ENCODE data around the gene SUMF1.
"Not testable (repeated sequence)": the region's sequence is repeated elsewhere in the genome, so short reads cannot be mapped to it uniquely, and the experiment has no call there.

The SUMF1 gene

DNA sequence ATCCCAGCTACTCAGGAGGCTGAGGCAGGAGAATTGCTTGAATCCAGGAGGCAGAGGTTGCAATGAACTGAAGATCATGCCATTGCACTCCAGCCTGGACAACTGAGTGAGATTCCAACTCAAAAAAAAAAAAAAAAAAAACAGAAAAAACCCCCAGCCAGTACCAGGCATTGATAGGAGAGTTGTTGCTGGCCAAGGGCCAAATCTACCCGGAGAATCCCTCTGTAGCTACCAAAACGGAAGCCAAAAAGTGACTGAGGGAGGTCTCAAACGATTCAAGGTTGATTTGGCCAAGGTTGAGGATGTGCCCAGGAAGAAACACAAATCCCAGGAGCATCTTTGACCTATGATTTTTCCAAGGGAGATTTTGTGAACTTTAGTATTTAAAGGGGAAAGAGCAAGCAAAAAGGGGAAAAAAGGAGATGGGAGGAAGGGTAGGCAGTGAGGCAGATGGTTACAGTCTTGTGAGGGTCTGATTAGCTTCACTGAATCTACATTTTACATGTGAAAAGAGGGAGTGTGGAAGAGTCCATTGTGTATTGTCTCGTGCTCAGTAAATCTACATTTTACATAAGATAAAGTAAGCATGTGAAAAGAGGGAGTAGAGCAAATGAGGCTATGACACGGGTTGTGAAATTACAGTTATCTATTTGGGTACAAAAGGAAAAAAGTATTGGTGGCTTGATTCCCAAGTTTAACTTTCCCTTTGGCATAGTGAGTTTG, 131.1 kb downstream of the SUMF1 start:
- DNase-seq (ENCODE audit: low spot score), result no peak

DNA sequence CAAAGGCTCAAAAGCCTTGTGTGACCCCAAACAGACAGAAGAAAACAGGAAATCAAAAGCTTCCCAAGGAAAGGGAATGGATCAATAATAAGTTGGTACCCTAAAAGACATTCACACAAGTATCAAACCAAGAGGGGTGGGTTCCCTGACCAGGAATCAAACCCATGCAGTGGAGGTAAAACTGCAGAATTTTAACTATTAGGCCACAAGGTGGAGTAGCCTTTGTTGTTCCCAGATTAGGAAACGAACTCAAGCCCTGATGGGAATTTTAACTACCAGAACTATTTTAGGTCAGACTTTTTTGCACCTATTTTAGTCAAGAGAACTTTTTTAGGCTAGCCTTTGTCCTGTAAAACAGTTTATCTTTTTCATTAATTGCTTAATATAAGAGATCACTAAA, 132.5 kb downstream of the SUMF1 start:
- no peak for DNase-seq (ENCODE audit: low spot score)

DNA sequence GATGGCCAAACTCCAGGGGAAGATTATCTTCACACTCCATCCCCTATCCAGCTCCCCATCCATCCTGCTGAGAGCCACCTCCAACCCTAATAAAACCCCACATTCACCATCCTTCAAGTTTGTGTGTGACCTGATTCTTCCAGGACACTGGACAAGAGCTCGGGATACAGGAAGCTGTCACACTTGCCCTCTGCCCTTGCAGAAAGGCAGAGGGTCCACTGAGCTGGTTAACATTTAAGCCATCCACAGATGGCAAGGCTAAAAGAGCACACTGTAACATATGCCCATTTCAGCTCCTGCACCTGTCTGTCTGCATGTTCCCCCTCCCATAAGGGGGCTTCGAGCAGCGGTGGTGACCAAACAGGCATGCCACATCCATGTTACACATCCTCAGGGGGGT, 134.1 kb downstream of the SUMF1 start:
- no peak for DNase-seq (ENCODE audit: low spot score)

DNA sequence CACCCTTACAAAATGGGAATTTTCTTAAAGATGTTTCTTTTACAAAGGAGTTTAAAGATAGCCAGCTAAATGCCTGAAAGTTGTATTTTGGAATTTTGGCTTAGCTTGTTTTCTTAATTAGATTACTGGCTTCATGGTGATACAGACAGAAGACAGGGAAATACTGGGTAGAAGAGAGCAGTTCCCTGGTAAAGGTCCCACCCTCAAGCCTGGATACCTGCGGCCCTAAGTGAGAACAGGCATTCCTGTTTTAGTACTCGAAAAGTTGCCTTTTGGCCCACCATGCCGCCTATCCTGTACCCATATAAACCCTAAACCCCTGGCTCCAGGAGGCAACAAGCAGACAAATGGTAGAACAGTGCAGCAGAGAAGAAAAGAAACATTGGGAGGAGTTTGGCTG, 134.5 kb downstream of the SUMF1 start:
- no peak for DNase-seq (ENCODE audit: low spot score)

DNA sequence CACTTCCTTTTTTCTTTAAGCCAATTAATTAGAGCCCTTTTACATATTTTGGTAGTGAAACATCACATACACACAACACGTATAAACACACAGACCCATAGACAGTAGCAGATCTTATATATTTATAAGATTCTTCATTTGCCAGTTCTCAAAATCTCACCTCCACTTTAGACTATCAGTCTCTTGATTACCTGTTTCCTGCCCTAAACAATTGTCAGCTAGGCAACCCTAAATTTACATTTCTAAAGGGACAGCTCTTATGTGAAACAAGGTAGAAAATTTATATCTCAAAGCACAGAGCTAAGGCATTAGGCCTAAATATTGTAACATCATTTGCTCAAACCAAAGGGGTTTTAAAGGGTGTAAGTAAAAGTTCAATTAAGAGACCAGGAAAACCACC, 135.0 kb downstream of the SUMF1 start:
- no peak for DNase-seq (ENCODE audit: low spot score)

DNA sequence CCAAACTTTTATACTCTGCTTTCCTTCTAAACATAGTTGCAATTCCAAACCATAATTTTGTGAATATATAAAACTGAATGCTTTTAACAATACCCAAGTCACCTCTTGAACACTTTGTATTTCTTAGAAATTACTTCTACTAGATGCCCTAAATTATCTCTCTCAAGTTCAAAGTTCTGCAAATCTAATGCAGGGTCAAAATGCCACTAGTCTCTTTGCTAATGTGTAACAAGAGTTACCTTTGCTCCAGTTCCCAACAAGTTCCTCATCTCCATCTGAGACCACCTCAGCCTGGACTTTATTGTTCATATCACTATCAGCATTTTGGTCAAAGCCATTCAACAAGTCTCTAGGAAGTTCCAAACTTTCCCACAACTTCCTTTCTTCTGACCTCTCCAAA, 137.3 kb downstream of the SUMF1 start:
- DNase-seq (ENCODE audit: low spot score), result not testable (repeated sequence)

DNA sequence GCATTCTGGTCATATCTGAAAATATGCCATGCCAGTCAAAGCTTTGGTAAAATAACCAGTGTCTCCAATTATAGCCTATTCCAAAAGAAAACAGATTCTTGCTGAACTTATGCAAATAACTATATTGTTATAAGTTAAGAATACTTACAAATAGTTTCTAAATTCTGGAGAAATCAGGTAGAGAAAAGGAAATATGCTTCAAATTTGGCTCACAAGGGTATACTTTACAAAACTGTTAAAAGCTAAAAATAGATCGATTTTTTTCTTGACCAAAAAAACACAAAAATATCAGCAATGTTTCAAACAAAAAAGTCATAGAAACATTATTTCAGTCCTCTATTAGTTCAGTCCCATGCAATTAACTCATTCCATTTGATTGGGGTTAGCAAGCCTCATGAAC, 140.2 kb downstream of the SUMF1 start:
- DNase-seq (ENCODE audit: low spot score), result no peak

DNA sequence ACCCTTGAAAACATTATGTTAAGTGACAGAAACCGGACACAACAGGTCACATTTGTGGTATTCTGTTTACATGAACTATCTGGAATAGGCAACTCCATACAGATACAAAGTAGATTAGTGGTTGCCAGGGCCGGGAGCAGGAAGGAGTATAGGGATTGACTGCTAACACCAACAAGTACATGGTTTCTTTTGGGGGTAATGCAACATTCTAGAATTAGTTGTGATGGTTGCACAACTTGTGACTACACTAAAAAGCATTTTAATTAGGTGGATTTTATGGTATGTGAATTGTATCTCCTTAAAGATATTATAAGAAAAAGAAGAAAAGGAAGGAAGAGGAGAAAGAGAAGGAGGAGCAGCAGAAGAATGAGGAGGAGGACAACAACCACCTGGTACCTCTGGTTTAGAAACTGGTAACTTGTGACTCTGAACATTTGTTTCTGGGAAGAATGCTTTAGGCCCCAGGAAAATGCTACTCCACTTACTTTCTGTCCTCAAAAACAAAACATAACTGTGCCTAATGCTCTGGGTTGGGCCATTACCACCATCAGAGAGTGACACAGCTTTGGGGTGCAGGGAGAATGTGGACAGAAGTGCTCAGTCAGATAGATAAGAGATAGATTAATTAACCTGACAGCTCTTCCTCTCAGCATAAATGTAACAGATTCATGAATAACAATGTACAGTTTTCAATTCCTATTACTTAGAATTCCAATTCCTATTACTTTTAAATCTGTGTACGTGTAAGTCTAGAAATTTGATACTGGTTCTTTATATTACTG, 143.6 kb downstream of the SUMF1 start:
- DNase-seq (ENCODE audit: low spot score), result no peak

DNA sequence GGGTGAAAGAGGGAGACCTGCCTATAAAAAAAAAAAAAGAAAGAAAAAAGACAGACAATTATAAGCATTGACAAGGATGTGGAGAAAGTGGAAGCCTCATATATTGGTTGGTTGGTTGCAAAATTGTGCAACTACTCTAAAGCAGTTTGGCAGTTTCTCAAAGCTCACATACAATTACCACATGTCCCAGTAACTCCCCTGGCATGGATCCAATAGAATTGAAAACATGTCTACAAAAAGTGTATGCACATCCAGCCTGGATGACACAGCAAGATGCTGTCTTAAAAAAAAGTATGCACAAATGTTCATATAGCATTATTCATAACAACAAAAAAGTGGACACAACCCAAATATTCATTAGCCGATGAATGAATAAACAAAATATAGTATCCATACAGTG, 144.4 kb downstream of the SUMF1 start:
- no peak for DNase-seq (ENCODE audit: low spot score)

DNA sequence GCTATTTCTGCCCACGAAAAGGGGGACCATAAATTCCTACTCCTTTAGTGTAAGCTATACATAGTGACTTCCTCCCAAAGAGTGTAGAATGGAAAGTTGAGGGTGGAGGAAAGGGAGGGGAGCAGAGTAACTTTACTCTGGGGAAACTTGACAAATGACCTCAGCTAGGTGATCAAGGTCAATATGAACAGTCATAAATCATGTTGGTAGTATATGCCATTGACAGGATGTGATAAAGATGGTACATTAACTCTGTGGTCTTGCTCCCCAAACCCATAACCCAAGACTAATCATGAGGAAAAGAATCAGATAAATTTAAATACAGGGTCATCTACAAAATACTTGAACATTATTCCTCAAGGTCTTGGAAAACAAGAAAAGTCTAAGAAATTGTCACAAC, 145.3 kb downstream of the SUMF1 start:
- no peak for DNase-seq (ENCODE audit: low spot score)

DNA sequence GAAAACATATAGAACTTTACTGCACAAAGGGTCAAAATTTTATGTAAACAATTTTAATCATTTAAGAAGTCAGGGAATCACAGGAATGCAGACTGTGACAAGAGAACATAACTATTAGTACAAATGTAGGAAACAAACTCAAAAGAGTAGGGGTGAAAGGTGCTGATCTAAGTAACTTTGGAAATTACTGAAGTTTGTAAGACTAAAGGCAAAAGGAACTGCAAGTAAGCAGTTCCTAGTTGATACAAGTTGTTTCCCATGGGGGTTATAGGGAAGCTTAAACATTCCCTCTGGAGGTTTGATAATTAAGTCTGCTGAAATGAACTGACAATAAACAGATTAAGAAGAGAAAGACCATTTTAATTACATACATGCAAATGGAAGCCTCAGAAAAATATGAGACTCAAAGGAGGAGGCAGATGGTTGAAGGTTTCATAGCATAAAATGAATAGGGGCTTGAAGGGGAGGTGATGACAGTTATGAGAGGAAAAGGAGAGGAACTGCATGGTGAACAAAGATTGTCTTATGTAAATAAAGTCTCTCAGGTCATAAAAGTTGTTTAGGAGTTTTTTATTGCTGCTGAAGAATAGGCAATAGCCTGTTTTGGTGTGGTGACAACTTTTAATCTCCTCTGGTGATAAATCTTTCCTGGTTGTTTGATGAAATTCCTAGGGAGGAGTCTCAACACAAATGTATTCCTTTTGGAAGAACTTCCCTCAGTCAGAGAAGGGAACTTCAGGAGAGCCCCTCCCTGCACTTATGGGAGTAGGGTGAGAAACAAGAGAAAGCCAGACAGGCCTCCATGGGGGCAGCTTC, 146.8 kb downstream of the SUMF1 start:
- DNase-seq (ENCODE audit: low spot score), result no peak

DNA sequence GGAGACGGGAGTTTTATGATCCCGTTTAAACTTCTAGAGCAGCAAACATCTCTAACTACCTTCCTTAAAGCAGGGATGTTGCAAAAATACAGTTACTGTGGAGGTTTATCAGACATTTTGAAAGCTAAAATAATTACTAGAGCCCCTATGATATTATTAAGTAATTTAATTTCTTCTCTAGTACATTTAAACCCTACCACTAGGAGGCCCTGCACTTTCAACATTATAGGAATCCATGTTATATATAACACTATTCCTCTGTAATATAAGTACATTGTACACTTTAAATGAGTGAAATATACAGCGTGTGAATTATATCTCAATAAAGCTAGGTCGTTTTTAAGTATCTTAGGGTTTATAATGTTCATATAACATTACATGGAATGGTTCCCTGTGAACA, 152.4 kb downstream of the SUMF1 start:
- DNase-seq (ENCODE audit: low spot score), result no peak

DNA sequence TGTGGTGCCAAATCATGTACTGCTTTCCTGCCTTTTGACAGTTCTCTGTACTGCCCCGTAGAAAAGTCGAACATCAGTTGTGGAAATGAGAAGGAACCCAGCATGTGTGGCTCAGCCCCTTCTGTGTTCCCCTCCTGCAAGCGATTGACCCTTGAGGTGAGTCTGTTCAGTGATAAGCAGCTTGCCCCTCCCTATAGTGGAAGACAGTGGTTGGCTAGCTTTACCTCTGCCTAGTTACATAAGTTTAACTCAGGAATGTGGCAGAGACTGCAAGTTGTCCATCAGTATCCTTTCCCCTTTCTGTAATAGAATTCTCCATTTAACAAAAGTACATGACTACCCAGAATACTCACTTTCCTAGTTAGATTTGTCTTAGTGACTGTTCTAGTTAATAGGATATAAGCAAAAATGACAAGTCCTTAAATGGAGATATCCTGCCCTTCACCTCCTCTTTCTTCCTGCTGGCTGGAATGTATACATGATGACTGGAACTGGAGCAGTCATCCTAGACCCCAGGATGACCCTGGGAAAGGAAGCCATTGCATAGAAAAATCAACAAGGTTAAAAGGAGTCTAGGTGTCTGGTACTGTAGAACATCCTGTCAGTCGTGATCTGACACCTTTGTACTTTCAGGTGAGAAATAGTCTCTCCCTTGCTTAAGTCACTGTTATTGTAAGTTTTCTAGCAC, 153.3 kb downstream of the SUMF1 start:
- DNase-seq (ENCODE audit: low spot score), result no peak

DNA sequence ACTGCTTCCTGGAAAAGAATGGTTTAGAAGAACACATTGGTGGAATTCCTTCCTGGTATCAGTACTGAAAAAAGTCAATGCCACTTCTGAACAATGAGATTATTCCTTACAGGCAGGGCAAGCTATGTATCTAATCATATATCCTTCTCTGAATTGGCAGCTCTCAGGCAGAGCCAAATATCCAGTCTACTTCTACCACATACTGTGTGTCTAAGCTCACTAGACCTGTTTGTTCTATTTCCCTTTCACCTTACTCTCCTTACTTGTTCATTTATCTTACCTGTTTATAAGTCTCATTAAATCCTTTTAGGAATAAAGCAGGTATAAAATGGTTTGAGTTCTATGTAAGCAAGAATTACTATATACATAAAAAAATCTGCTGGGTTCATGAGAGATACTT, 155.6 kb downstream of the SUMF1 start:
- DNase-seq (ENCODE audit: low spot score), result no peak
